HEK293 (cell line): ENCODE results near the gene TASP1.

Experiments used
- CTCF ChIA-PET: fragments of 350-600 bp; formaldehyde crosslinking; extraction: SDS; loops from one replicate; lab custom pipeline; 2021; ENCODE audit warnings: antibody characterized with exemption; lab: Yijun Ruan, JAX
- POLR2A ChIA-PET: fragments of 300-600 bp; formaldehyde crosslinking; extraction: SDS; loops from one replicate; lab custom pipeline; 2020; ENCODE audit warnings: antibody characterized with exemption, inconsistent platforms; lab: Yijun Ruan, JAX
- H3K27ac ChIP-seq: fragments of 200-500 bp; sonication (Bioruptor generic); 2 replicates; pipeline ENCODE4 v1.5.1; 2014; ENCODE audit warnings: low read depth, low read length, control low read depth, inconsistent platforms; ENCODE audit errors: extremely low read depth
- H3K36me3 ChIP-seq, 2 experiments: fragments of 200-500 bp in 1 of 2; sonication (Bioruptor generic) in 1 of 2; 1 replicate in 1 of 2; 2 replicates in 1 of 2; pipeline ENCODE4 v1.5.1; 2014 to 2017; ENCODE audit warnings: inconsistent platforms in 2 of 2, low read length in 2 of 2; ENCODE audit not compliant: control insufficient read depth in 2 of 2, insufficient read depth in 1 of 2
- H3K4me1 ChIP-seq: fragments of 200-500 bp; sonication (Bioruptor generic); 2 replicates; pipeline ENCODE4 v1.5.1; 2014; ENCODE audit warnings: mild to moderate bottlenecking, low read length, inconsistent platforms; ENCODE audit not compliant: control insufficient read depth, insufficient read depth
- H3K4me3 ChIP-seq: 2 replicates; pipeline ENCODE4 v1.5.1; 2011; ENCODE audit warnings: low read depth, mild to moderate bottlenecking, control low read depth, low read length, moderate library complexity
- H3K9me3 ChIP-seq: fragments of 200-500 bp; sonication (Bioruptor generic); 2 replicates; pipeline ENCODE4 v1.5.1; 2014; ENCODE audit warnings: low read depth, low read length, inconsistent platforms; ENCODE audit not compliant: control insufficient read depth, insufficient read depth
- HIC1 ChIP-seq: fragments of 450-650 bp; formaldehyde crosslinking; IDR thresholded peaks from 2 replicates; pipeline ENCODE4 v1.5.1; 2016; ENCODE audit warnings: missing biosample characterization, missing genetic modification characterization
- KLF17 ChIP-seq: fragments of 450-650 bp; formaldehyde crosslinking; IDR thresholded peaks from 2 replicates; pipeline ENCODE4 v1.5.1; 2016; ENCODE audit warnings: missing biosample characterization, missing genetic modification characterization
- OSR2 ChIP-seq: fragments of 450-650 bp; formaldehyde crosslinking; IDR thresholded peaks from 2 replicates; pipeline ENCODE4 v1.5.1; 2016; ENCODE audit warnings: missing biosample characterization, missing genetic modification characterization
- PRDM10 ChIP-seq: fragments of 450-650 bp; formaldehyde crosslinking; IDR thresholded peaks from 2 replicates; pipeline ENCODE4 v1.5.1; 2016; ENCODE audit warnings: missing biosample characterization, missing genetic modification characterization
- REPIN1 ChIP-seq: fragments of 450-650 bp; formaldehyde crosslinking; IDR thresholded peaks from 2 replicates; pipeline ENCODE4 v1.5.1; 2017; ENCODE audit warnings: missing biosample characterization, missing genetic modification characterization, low read depth
- SP7 ChIP-seq: fragments of 450-650 bp; formaldehyde crosslinking; IDR thresholded peaks from 2 replicates; pipeline ENCODE4 v1.5.1; 2016; ENCODE audit warnings: missing biosample characterization, missing genetic modification characterization
- ZBTB21 ChIP-seq: fragments of 450-650 bp; formaldehyde crosslinking; IDR thresholded peaks from 2 replicates; pipeline ENCODE4 v1.5.1; 2017; ENCODE audit warnings: missing biosample characterization, missing genetic modification characterization
- ZBTB48 ChIP-seq: fragments of 450-650 bp; formaldehyde crosslinking; IDR thresholded peaks from 2 replicates; pipeline ENCODE4 v1.5.1; 2016; ENCODE audit warnings: missing biosample characterization, missing genetic modification characterization
- ZBTB6 ChIP-seq: fragments of 450-650 bp; formaldehyde crosslinking; IDR thresholded peaks from 2 replicates; pipeline ENCODE4 v1.5.1; 2017; ENCODE audit warnings: missing biosample characterization, missing genetic modification characterization
- ZNF138 ChIP-seq: fragments of 450-650 bp; formaldehyde crosslinking; IDR thresholded peaks from 2 replicates; pipeline ENCODE4 v1.5.1; 2016; ENCODE audit warnings: missing biosample characterization, missing genetic modification characterization, borderline replicate concordance
- ZNF146 ChIP-seq: fragments of 450-650 bp; formaldehyde crosslinking; IDR thresholded peaks from 2 replicates; pipeline ENCODE4 v1.5.1; 2016; ENCODE audit warnings: missing biosample characterization, missing genetic modification characterization
- ZNF214 ChIP-seq: fragments of 450-650 bp; formaldehyde crosslinking; IDR thresholded peaks from 2 replicates; pipeline ENCODE4 v1.5.1; 2017; ENCODE audit warnings: missing biosample characterization, mild to moderate bottlenecking, missing genetic modification characterization, borderline replicate concordance
- ZNF26 ChIP-seq: fragments of 450-650 bp; formaldehyde crosslinking; IDR thresholded peaks from 2 replicates; pipeline ENCODE4 v1.5.1; 2016; ENCODE audit warnings: missing biosample characterization, missing genetic modification characterization
- ZNF391 ChIP-seq: fragments of 450-650 bp; formaldehyde crosslinking; IDR thresholded peaks from 2 replicates; pipeline ENCODE4 v1.5.1; 2016; ENCODE audit warnings: low read depth, missing biosample characterization, missing genetic modification characterization, borderline replicate concordance
- ZNF48 ChIP-seq: fragments of 450-650 bp; formaldehyde crosslinking; IDR thresholded peaks from 2 replicates; pipeline ENCODE4 v1.5.1; 2016; ENCODE audit warnings: missing biosample characterization, missing genetic modification characterization
- ZNF558 ChIP-seq: fragments of 450-650 bp; formaldehyde crosslinking; IDR thresholded peaks from 2 replicates; pipeline ENCODE4 v1.5.1; 2016; ENCODE audit warnings: missing biosample characterization, missing genetic modification characterization
- ZNF645 ChIP-seq: fragments of 450-650 bp; formaldehyde crosslinking; IDR thresholded peaks from 2 replicates; pipeline ENCODE4; 2016; ENCODE audit warnings: missing biosample characterization, missing genetic modification characterization
- ZNF785 ChIP-seq: fragments of 450-650 bp; formaldehyde crosslinking; IDR thresholded peaks from 2 replicates; pipeline ENCODE4 v1.5.1; 2016; ENCODE audit warnings: missing biosample characterization, missing genetic modification characterization
- ZSCAN5A ChIP-seq: fragments of 450-650 bp; formaldehyde crosslinking; IDR thresholded peaks from 2 replicates; pipeline ENCODE4 v1.5.1; 2016; ENCODE audit warnings: missing biosample characterization, missing genetic modification characterization

The TASP1 gene

GRCh38 chr20:13419477-13419876, 219.3 kb downstream of the TASP1 start:
- Histone ChIP-seq H3K27ac (no peak overlapping the region), H3K36me3 (peaks cover 0 to 3% of the 10 kb centered on the region in 2 experiments; a peak in 1 of 3 replicates), H3K4me3 (no peak overlapping the region), H3K4me1 (no peaks in the 10 kb centered on the region), H3K9me3 (no peaks in the 10 kb centered on the region)
- CTCF ChIA-PET, result no interaction called here
- no peak for TF ChIP-seq ZBTB21 (tag by site-specific recombination)
- TF ChIP-seq ZBTB48 (tag by site-specific recombination), result no peak
- no peak for TF ChIP-seq ZNF214
- TF ChIP-seq KLF17 (tag by site-specific recombination), result no peak
- TF ChIP-seq SP7 (tag by site-specific recombination), result no peak
- no peak for TF ChIP-seq REPIN1
- TF ChIP-seq ZNF146, result no peak
- no peak for TF ChIP-seq ZNF26 (tag by site-specific recombination)
- no peak for TF ChIP-seq PRDM10 (tag by site-specific recombination)
- TF ChIP-seq ZNF48 (tag by site-specific recombination), result no peak
- TF ChIP-seq ZNF391, result no peak
- TF ChIP-seq ZNF645 (tag by site-specific recombination), result no peak
- TF ChIP-seq ZNF785, result no peak
- TF ChIP-seq HIC1, result no peak
- TF ChIP-seq OSR2 (tag by site-specific recombination), result no peak
- TF ChIP-seq ZNF138, result no peak
- TF ChIP-seq ZBTB6, result no peak
- no peak for TF ChIP-seq ZNF558
- no peak for TF ChIP-seq ZSCAN5A
- POLR2A ChIA-PET, result no interaction called here
